ENCODE measurements around the gene MAEL. TPM values are rescaled to one million over a fixed set of nuclear protein-coding genes. Genes with fewer than 3 reads are reported as not detected.

The MAEL gene
- total RNA-seq, 1 experiment from 2014 or later, result not detected

- no peak overlapping the region for H3K56ac ChIP-seq (ENCODE audit: insufficient read length, low read depth, low read length)
- H2AFZ ChIP-seq (ENCODE audit: low read length), result no peak overlapping the region
- H2AK5ac ChIP-seq (ENCODE audit: insufficient read length, low read length), result no peak overlapping the region
- H4K5ac ChIP-seq (ENCODE audit: insufficient read length, low read depth, low read length), result no peak overlapping the region
- WGBS (ENCODE audit: extremely low coverage, insufficient read length, low lambda C conversion rate), result no CpG with 5 or more reads among the region's 2 CpGs
- no peak overlapping the region for H3K9ac ChIP-seq (ENCODE audit: extremely low read depth, insufficient read length, low read length)
- no peak overlapping the region for H2BK12ac ChIP-seq (ENCODE audit: insufficient read length, low read depth, low read length)
- TF ChIP-seq, protein P1, sequence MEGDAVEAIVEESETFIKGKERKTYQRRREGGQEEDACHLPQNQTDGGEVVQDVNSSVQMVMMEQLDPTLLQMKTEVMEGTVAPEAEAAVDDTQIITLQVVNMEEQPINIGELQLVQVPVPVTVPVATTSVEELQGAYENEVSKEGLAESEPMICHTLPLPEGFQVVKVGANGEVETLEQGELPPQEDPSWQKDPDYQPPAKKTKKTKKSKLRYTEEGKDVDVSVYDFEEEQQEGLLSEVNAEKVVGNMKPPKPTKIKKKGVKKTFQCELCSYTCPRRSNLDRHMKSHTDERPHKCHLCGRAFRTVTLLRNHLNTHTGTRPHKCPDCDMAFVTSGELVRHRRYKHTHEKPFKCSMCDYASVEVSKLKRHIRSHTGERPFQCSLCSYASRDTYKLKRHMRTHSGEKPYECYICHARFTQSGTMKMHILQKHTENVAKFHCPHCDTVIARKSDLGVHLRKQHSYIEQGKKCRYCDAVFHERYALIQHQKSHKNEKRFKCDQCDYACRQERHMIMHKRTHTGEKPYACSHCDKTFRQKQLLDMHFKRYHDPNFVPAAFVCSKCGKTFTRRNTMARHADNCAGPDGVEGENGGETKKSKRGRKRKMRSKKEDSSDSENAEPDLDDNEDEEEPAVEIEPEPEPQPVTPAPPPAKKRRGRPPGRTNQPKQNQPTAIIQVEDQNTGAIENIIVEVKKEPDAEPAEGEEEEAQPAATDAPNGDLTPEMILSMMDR (conservative IDR thresholded peaks at IDR 0.05), result no peak
- H2BK5ac ChIP-seq (ENCODE audit: insufficient read length, low read length), result no peak overlapping the region
- H2BK120ac ChIP-seq (ENCODE audit: low read depth, low read length, poor library complexity, severe bottlenecking), result no peak overlapping the region
- no peak overlapping the region for H2BK15ac ChIP-seq (ENCODE audit: low read depth, low read length)
- no peak overlapping the region for H4K91ac ChIP-seq (ENCODE audit: insufficient read length, low read depth, low read length)
- H3K27me3 Mint-ChIP-seq (ENCODE audit: low read depth), result peaks cover 82% of the 10 kb centered on the region
- H3K4me1 ChIP-seq (ENCODE audit: insufficient read depth, low read length), result no peaks in the 10 kb centered on the region; the same call in 1 of the 2 replicates
- no peak overlapping the region for H3K27ac ChIP-seq (ENCODE audit: insufficient read length, low read depth, low read length)
- H2BK20ac ChIP-seq (ENCODE audit: low read depth, low read length, poor library complexity, severe bottlenecking), result no peak overlapping the region
- peaks cover 5% of the 10 kb centered on the region for H3K23me2 ChIP-seq (ENCODE audit: insufficient read length, low read depth, low read length, poor library complexity, severe bottlenecking)
- H3K27ac Mint-ChIP-seq, result no peak overlapping the region
- no peaks in the 10 kb centered on the region; a peak in 1 of 5 replicates for H3K9me3 Mint-ChIP-seq
- no peak overlapping the region for H3K18ac ChIP-seq (ENCODE audit: insufficient read length, low read depth, low read length)
- H4K20me1 ChIP-seq (ENCODE audit: control insufficient read depth, insufficient read depth, insufficient read length), result no peaks in the 10 kb centered on the region
- H3K14ac ChIP-seq (ENCODE audit: insufficient read depth, low read length), result no peak overlapping the region
- H3T11ph ChIP-seq (ENCODE audit: low read length), result no peak overlapping the region
- peaks cover 20% of the 10 kb centered on the region in 2 experiments for H3K4me1 Mint-ChIP-seq
- no peak overlapping the region for H3K4me3 Mint-ChIP-seq
- H3K79me1 ChIP-seq (ENCODE audit: insufficient read depth, low read depth, low read length, poor library complexity, severe bottlenecking), result no peaks in the 10 kb centered on the region
- no peaks in the 10 kb centered on the region for H3K9me3 ChIP-seq (ENCODE audit: control insufficient read depth, low read depth, low read length)
- H3K4ac ChIP-seq (ENCODE audit: low read depth, low read length), result no peak overlapping the region
- no peak overlapping the region for H3K4me2 ChIP-seq (ENCODE audit: insufficient read depth, insufficient read length, low read length)
- no peak for DNase-seq
- H4K8ac ChIP-seq (replicated peaks; ENCODE audit: insufficient read length, low read depth, low read length), result no peak overlapping the region
- no peaks in the 10 kb centered on the region for H3K79me2 ChIP-seq (ENCODE audit: insufficient read depth, low read length)
- no peaks in the 10 kb centered on the region for H3K36me3 Mint-ChIP-seq (ENCODE audit: insufficient read depth in 1 of 3, low read depth in 3 of 3)
- peaks cover 37% of the 10 kb centered on the region for H3K27me3 ChIP-seq (ENCODE audit: insufficient read depth, low read length)
- H3K23ac ChIP-seq (ENCODE audit: insufficient read length, low read depth, low read length), result no peak overlapping the region
Observed at GRCh38 chr1:166972826-166973225, 16.3 kb upstream of the MAEL start.

All from H9 (cell line).